AG04449 (cell line): Measurements from ENCODE around the gene FAM120A.
A peak's percentile ranks its signal among the peaks of the same experiment; 100 is the strongest.

ENCODE experiments used
- CTCF ChIA-PET: fragments of 350-600 bp; formaldehyde crosslinking; extraction: SDS; loops from one replicate; lab custom pipeline; 2021; ENCODE audit warnings: antibody characterized with exemption; lab: Yijun Ruan, JAX
- POLR2A ChIA-PET: fragments of 400-600, 350-600 bp; formaldehyde crosslinking; extraction: SDS; loops from one replicate; lab custom pipeline; 2020; ENCODE audit warnings: antibody characterized with exemption, inconsistent platforms; lab: Yijun Ruan, JAX
- DNase-seq: peaks from one replicate; pipeline ENCODE4 v3.0.0-alpha.2; 2010; ENCODE audit warnings: low read depth, low spot score
- H3K4me3 ChIP-seq: 2 replicates; pipeline ENCODE4 v1.5.1; 2011; ENCODE audit warnings: low read depth, mild to moderate bottlenecking, control low read depth, low read length
- CTCF ChIP-seq: IDR thresholded peaks from one replicate; pipeline ENCODE4 v1.5.1; 2011; ENCODE audit warnings: mild to moderate bottlenecking, moderate library complexity, low read length, control low read depth, inconsistent platforms; ENCODE audit not compliant: insufficient read depth; ENCODE audit errors: missing control alignments

Gene FAM120A

GRCh38 chr9:93576258-93577077 is 125.0 kb downstream of the FAM120A start, which contains the start of gene PHF2:
Gene PHF2, plus strand, starts transcription at chr9:93576584. Its CDS starts 190 bp downstream, at chr9:93576774.
- no peak for TF ChIP-seq CTCF
- ChIA-PET CTCF (no interaction called here), POLR2A (interaction anchor here (1.1 kb wide), 1 partner anchor 10 kb away, joined by 14 read pairs; no protein-coding TSS in a partner anchor)
- peak within 1 kb of the TSS; percentile 70 for H3K4me3 ChIP-seq
- no peak for DNase-seq

- POLR2A ChIA-PET = interaction anchor here (0.6 kb wide), 1 partner anchor 11 kb away, joined by 3 read pairs; no protein-coding TSS in a partner anchor
- CTCF ChIA-PET = interaction anchor here (1.8 kb wide), 1 partner anchor 9 kb away, joined by 3 read pairs; no protein-coding TSS in a partner anchor
- peak overlapping the region; percentile 70 for H3K4me3 ChIP-seq
- no peak for TF ChIP-seq CTCF
- DNase-seq = no peak
These were observed 125.8 kb downstream of the FAM120A start for GRCh38 chr9:93577078-93577974.

- TF ChIP-seq CTCF = no peak
- POLR2A ChIA-PET = interaction anchor here (0.6 to 0.9 kb wide), 2 partner anchors 11 to 12 kb away, joined by 3 to 6 read pairs; no protein-coding TSS in a partner anchor
- H3K4me3 ChIP-seq = peak overlapping the region; percentile 70
- CTCF ChIA-PET = interaction anchor here (0.9 to 1.8 kb wide), 3 partner anchors 8 to 12 kb away, joined by 3 to 10 read pairs (median 6); no protein-coding TSS in a partner anchor
- DNase-seq = no peak
These were observed 126.6 kb downstream of the FAM120A start for GRCh38 chr9:93577975-93578682.

GRCh38 chr9:93578844-93579243 is 127.4 kb downstream of the FAM120A start:
- TF ChIP-seq CTCF = no peak
- H3K4me3 ChIP-seq = no peak overlapping the region
- ChIA-PET POLR2A (interaction anchor here (0.9 kb wide), 1 partner anchor 12 kb away, joined by 6 read pairs; no protein-coding TSS in a partner anchor), CTCF (interaction anchor here (0.9 to 1.8 kb wide), 3 partner anchors 8 to 13 kb away, joined by 3 to 10 read pairs (median 6); no protein-coding TSS in a partner anchor)
- no peak for DNase-seq

GRCh38 chr9:93579711-93580516 is 128.4 kb downstream of the FAM120A start:
- no peak for TF ChIP-seq CTCF
- H3K4me3 ChIP-seq = no peak overlapping the region; the same call in 1 of the 2 replicates
- no peak for DNase-seq
- CTCF ChIA-PET = interaction anchor here (1.4 to 2.4 kb wide), 2 partner anchors 12 to 13 kb away, joined by 3 to 15 read pairs; no protein-coding TSS in a partner anchor
- POLR2A ChIA-PET = no interaction called here
